ENCODE measurements around the gene WWC2. TPM values are rescaled to one million over a fixed set of nuclear protein-coding genes. Genes with fewer than 3 reads are reported as not detected.

Gene WWC2
- total and polyA plus RNA-seq, 10 donors = 1.4 to 32.0 (median 19.3) TPM

DNA sequence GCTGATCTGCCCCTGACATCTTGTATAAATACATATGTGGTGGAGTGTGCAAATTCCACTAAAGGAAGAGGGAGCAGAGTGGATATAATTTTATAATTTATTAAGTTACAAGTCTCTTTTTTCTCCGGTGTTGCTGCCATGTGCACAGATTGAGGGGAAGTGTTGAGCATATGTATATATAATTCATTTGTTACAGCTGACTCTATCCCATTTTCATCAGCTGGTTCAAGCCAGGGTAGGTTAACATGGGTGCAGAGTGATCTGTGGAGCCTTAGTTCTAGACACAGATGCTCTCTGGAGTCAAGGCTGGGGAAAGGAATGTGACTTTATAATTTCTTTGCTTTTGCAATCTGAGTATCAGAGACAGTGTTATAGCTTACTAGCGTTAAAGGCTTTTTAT, 103.5 kb downstream of the WWC2 start:
- no peak overlapping the region for H3K4me3 ChIP-seq
- no peak overlapping the region for H3K27ac ChIP-seq
- no peaks in the 10 kb centered on the region for H3K27me3 ChIP-seq (replicated peaks in 1 of 7)
- peaks cover 0 to 4% (median 0%) of the 10 kb centered on the region in 6 donors for H3K4me1 ChIP-seq
- H3K36me3 ChIP-seq = no peaks in the 10 kb centered on the region
- WGBS, 5 donors = 90 to 97% (median 96%) methylated on average over 2 of the region's 2 CpGs
- H3K9me3 ChIP-seq = no peaks in the 10 kb centered on the region
- TF ChIP-seq CTCF (IDR thresholded peaks at IDR 0.05 in 8 of 11, conservative IDR thresholded peaks at IDR 0.05 in 3 of 11) = no peak
- TF ChIP-seq POLR2AphosphoS5 (IDR thresholded peaks at IDR 0.05) = no peak
- no peak for TF ChIP-seq POLR2A (IDR thresholded peaks at IDR 0.05)
- intact Hi-C loops (cut with DNase I; ENCODE audit: low total_unique reads) = no loop called here
- no peak for DNase-seq

DNA sequence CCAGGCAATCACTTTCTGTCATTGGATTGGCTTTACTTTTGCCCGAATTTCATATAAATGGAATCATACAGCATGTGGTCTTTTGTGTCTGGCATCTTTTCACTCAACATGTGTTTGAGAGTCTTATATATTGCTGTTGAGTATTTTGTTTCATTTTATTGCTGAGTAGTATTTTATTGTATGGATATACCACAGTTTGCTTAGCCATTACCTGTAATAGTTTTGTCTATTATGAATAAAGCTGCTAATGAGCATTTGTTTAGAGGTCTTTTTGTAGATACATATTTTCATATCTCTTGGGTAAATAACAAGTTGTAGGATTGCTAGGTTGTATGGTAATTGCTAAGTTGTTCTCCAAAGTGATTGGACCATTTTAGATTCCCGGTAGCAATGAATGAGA, 105.7 kb downstream of the WWC2 start:
- H3K9me3 ChIP-seq = no peaks in the 10 kb centered on the region
- 85 to 95% (median 92%) methylated on average over 2 of the region's 2 CpGs for WGBS, 5 donors
- no peak for DNase-seq
- no peak overlapping the region for H3K27ac ChIP-seq
- intact Hi-C loops (cut with DNase I; ENCODE audit: low total_unique reads) = no loop called here
- H3K36me3 ChIP-seq = no peaks in the 10 kb centered on the region
- H3K4me1 ChIP-seq = peaks cover 0 to 4% (median 0%) of the 10 kb centered on the region in 6 donors
- no peak for TF ChIP-seq POLR2A (IDR thresholded peaks at IDR 0.05)
- no peak for TF ChIP-seq CTCF (IDR thresholded peaks at IDR 0.05 in 8 of 11, conservative IDR thresholded peaks at IDR 0.05 in 3 of 11)
- no peak for TF ChIP-seq POLR2AphosphoS5 (IDR thresholded peaks at IDR 0.05)
- no peaks in the 10 kb centered on the region for H3K27me3 ChIP-seq (replicated peaks in 1 of 7)
- no peak overlapping the region for H3K4me3 ChIP-seq

DNA sequence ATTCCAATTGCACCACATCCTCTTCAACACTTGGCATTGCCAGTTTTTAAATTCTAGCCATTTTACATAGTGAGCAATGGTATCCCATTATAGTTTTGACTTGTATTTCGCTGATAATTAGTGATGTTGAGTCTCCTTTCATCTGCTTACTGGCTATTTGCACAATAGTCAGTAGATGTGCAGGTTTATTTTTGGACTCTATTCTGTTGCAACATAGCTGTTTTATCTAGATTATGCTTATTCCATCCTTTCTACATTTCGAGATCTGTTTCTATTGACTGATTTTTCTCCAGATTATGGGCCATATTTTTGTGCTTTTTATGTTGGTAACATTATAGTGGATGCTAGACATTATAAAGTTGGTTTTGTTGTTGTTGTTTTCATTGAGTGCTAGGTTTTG, 106.1 kb downstream of the WWC2 start:
- no peaks in the 10 kb centered on the region for H3K27me3 ChIP-seq (replicated peaks in 1 of 7)
- 36 to 82% (median 41%) methylated on average over 1 to 2 of the region's 2 CpGs for WGBS, 5 donors
- intact Hi-C loops (cut with DNase I; ENCODE audit: low total_unique reads) = no loop called here
- no peak overlapping the region for H3K4me3 ChIP-seq
- no peak for DNase-seq
- H3K36me3 ChIP-seq = no peaks in the 10 kb centered on the region
- H3K4me1 ChIP-seq = peaks cover 0 to 4% (median 0%) of the 10 kb centered on the region in 6 donors
- no peak for TF ChIP-seq POLR2AphosphoS5 (IDR thresholded peaks at IDR 0.05)
- TF ChIP-seq POLR2A (IDR thresholded peaks at IDR 0.05) = no peak
- no peak for TF ChIP-seq CTCF (IDR thresholded peaks at IDR 0.05 in 8 of 11, conservative IDR thresholded peaks at IDR 0.05 in 3 of 11)
- peak overlapping the region in 1 of 8 donors; percentile 6 for H3K27ac ChIP-seq
- no peaks in the 10 kb centered on the region for H3K9me3 ChIP-seq

DNA sequence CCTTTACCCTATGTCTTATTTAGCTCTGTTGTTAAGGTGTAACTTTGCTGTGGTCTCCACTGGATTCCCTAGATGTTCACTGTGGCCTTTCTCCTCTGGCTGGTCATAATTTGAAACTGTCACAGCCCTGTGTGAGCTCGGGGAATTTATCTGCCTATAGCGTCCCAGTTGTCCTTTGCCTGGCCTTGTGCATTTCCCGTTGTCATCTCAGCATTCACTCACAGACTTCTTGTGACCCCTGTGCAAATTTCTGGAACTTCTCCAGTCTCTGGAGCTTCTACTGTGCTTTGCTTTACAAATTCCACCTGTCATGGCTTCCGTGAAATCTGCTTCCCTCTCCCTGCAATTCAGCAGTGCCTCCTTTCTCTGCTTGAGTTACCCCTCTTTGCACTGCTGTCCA, 106.7 kb downstream of the WWC2 start:
- no peak overlapping the region for H3K4me3 ChIP-seq
- peaks cover 0 to 4% (median 0%) of the 10 kb centered on the region in 6 donors for H3K4me1 ChIP-seq
- peak overlapping the region in 1 of 8 donors; percentile 6 for H3K27ac ChIP-seq
- 48 to 72% (median 56%) methylated on average over 4 of the region's 4 CpGs for WGBS, 5 donors
- no peak for TF ChIP-seq CTCF (IDR thresholded peaks at IDR 0.05 in 8 of 11, conservative IDR thresholded peaks at IDR 0.05 in 3 of 11)
- TF ChIP-seq POLR2A (IDR thresholded peaks at IDR 0.05) = no peak
- no peak for TF ChIP-seq POLR2AphosphoS5 (IDR thresholded peaks at IDR 0.05)
- no peaks in the 10 kb centered on the region for H3K9me3 ChIP-seq
- DNase-seq = no peak
- H3K27me3 ChIP-seq (replicated peaks in 1 of 7) = no peaks in the 10 kb centered on the region
- H3K36me3 ChIP-seq = no peaks in the 10 kb centered on the region
- intact Hi-C loops (cut with DNase I; ENCODE audit: low total_unique reads) = no loop called here
